ENCODE data around the gene ST6GALNAC6. TPM values are rescaled to one million over a fixed set of nuclear protein-coding genes. Genes with fewer than 3 reads are reported as not detected.
"Not testable (repeated sequence)": the region's sequence is repeated elsewhere in the genome, so short reads cannot be mapped to it uniquely, and the experiment has no call there.

The ST6GALNAC6 gene
- total RNA-seq, 1 donor from 2014 or later: 48.4 TPM

- Histone ChIP-seq H3K27me3 (ENCODE audit: low read depth) (no peaks in the 10 kb centered on the region), H3K27ac (replicated peaks) (peak overlapping the region; percentile 57), H3K4me3 (no peak overlapping the region), H3K4me1 (peaks cover 44% of the 10 kb centered on the region), H3K36me3 (peaks cover 45% of the 10 kb centered on the region), H3K9me3 (replicated peaks) (no peaks in the 10 kb centered on the region)
- TF ChIP-seq CTCF (IDR thresholded peaks at IDR 0.05; ENCODE audit: borderline replicate concordance): no peak
- intact Hi-C loops (cut with micrococcal nuclease): no loop called here
- DNase-seq: no peak
These were observed 14.4 kb downstream of the ST6GALNAC6 start for GRCh38 chr9:127884976-127885490.

- H3K36me3 ChIP-seq: peaks cover 40% of the 10 kb centered on the region
- peaks cover 44% of the 10 kb centered on the region for H3K4me1 ChIP-seq
- peak overlapping the region; percentile 57 for H3K27ac ChIP-seq (replicated peaks)
- no peak overlapping the region for H3K4me3 ChIP-seq
- intact Hi-C loops (cut with micrococcal nuclease): no loop called here
- H3K27me3 ChIP-seq (ENCODE audit: low read depth): no peaks in the 10 kb centered on the region
- no peaks in the 10 kb centered on the region for H3K9me3 ChIP-seq (replicated peaks)
- DNase-seq: peak; percentile 59
- no peak for TF ChIP-seq CTCF (IDR thresholded peaks at IDR 0.05; ENCODE audit: borderline replicate concordance)
These were observed 14.9 kb downstream of the ST6GALNAC6 start for GRCh38 chr9:127884427-127884911.

- Histone ChIP-seq H3K36me3 (peaks cover 35% of the 10 kb centered on the region), H3K27ac (replicated peaks) (peak overlapping the region; percentile 57)
- intact Hi-C loops (cut with micrococcal nuclease): no loop called here
These were observed 15.4 kb downstream of the ST6GALNAC6 start for GRCh38 chr9:127883959-127884358.

GRCh38 chr9:127881715-127882114 is 17.7 kb downstream of the ST6GALNAC6 start:
- Histone ChIP-seq H3K4me1 (peaks cover 61% of the 10 kb centered on the region), H3K36me3 (peaks cover 15% of the 10 kb centered on the region)
- H3K27me3 ChIP-seq (ENCODE audit: low read depth); H3K27ac ChIP-seq (replicated peaks); DNase-seq; H3K4me3 ChIP-seq; H3K9me3 ChIP-seq (replicated peaks); intact Hi-C loops (cut with micrococcal nuclease): not testable (repeated sequence)

More at GRCh38 chr9:127883959-127884358, 15.4 kb downstream of the ST6GALNAC6 start:
- DNase-seq: no peak
- no peak for TF ChIP-seq CTCF (IDR thresholded peaks at IDR 0.05; ENCODE audit: borderline replicate concordance)
- H3K9me3 ChIP-seq (replicated peaks): no peaks in the 10 kb centered on the region
- no peak overlapping the region for H3K4me3 ChIP-seq
- no peaks in the 10 kb centered on the region for H3K27me3 ChIP-seq (ENCODE audit: low read depth)
- peaks cover 44% of the 10 kb centered on the region for H3K4me1 ChIP-seq

- Histone ChIP-seq H3K4me1 (peaks cover 66% of the 10 kb centered on the region), H3K36me3 (no peaks in the 10 kb centered on the region), H3K27me3 (ENCODE audit: low read depth) (no peaks in the 10 kb centered on the region), H3K9me3 (replicated peaks) (no peaks in the 10 kb centered on the region), H3K4me3 (no peak overlapping the region), H3K27ac (replicated peaks) (no peak overlapping the region)
- no peak for TF ChIP-seq CTCF (IDR thresholded peaks at IDR 0.05; ENCODE audit: borderline replicate concordance)
- no peak for DNase-seq
- intact Hi-C loops (cut with micrococcal nuclease): no loop called here
These were observed 19.3 kb downstream of the ST6GALNAC6 start for GRCh38 chr9:127880143-127880542.

GRCh38 chr9:127878652-127879390 is 20.6 kb downstream of the ST6GALNAC6 start:
- no peaks in the 10 kb centered on the region for H3K36me3 ChIP-seq
- no peak overlapping the region for H3K4me3 ChIP-seq
- H3K4me1 ChIP-seq: peaks cover 65% of the 10 kb centered on the region
- H3K27ac ChIP-seq (replicated peaks): peak overlapping the region; percentile 93
- H3K27me3 ChIP-seq (ENCODE audit: low read depth): no peaks in the 10 kb centered on the region
- intact Hi-C loops (cut with micrococcal nuclease): no loop called here
- TF ChIP-seq CTCF (IDR thresholded peaks at IDR 0.05; ENCODE audit: borderline replicate concordance): no peak
- no peak for DNase-seq
- no peaks in the 10 kb centered on the region for H3K9me3 ChIP-seq (replicated peaks)
